Choroid plexus epithelial cell (primary cell): ENCODE measurements around the gene TRIM26.
A peak's percentile ranks its signal among the peaks of the same experiment; 100 is the strongest.

ENCODE experiments used
- DNase-seq: peaks from one replicate; pipeline ENCODE4 v3.0.0-alpha.2; 2010; ENCODE audit warnings: low read depth
- H3K4me3 ChIP-seq: 2 replicates; pipeline ENCODE4 v1.5.1; 2011; ENCODE audit warnings: low read depth, mild to moderate bottlenecking, control low read depth, low read length, moderate library complexity
- TF ChIP-seq, protein P1 (sequence below): conservative IDR thresholded peaks from 2 replicates; pipeline ENCODE4 v1.5.1; 2011; ENCODE audit warnings: low read depth, mild to moderate bottlenecking, control low read depth, inconsistent platforms, low read length, moderate library complexity

Gene TRIM26

DNA sequence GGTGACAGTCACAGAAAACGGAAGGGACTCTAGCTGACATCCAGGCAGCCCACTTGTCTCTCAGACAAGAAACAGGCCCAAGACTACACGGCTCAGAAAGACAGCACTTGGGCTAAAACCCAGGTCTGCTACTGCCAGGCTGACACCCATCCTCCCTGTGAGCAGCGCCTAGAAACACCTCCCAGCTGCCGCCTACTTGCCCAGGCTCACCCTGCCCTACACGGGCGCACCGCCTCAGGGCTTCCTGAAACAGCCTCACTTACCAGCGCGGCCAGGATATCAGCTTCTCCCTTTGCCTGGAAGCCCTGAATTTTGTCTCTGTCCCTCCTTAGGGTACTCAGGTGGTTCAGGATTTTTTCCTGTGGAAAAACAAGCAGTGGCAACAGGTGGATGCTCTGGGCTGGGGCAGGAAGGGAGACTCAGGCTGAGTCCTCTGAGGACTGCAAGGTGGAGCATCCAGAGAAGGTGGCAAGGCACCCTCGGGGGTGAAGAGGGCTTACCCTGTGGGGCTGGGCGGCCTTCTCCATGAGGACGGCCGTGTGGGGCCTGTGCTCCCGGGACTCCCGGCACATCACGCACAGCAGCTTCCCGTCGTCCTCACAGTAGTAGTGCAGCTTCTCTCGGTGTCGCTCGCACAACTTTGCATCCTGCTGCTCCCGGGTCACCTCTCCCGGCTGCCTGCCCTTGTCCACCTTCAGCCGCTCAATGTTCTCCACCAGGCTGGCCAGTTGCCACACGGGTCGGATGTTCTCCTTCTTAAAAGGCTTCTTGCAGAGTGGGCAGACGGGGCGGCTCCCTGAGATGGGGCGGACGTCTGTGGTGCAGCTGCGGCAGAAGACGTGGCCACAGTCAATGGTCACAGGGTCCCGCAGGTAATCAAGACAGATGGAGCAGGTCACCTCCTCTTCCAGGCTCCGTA lies 14.8 kb downstream of the TRIM26 start:
- no peak overlapping the region for H3K4me3 ChIP-seq
- no peak for DNase-seq
- TF ChIP-seq, protein P1, sequence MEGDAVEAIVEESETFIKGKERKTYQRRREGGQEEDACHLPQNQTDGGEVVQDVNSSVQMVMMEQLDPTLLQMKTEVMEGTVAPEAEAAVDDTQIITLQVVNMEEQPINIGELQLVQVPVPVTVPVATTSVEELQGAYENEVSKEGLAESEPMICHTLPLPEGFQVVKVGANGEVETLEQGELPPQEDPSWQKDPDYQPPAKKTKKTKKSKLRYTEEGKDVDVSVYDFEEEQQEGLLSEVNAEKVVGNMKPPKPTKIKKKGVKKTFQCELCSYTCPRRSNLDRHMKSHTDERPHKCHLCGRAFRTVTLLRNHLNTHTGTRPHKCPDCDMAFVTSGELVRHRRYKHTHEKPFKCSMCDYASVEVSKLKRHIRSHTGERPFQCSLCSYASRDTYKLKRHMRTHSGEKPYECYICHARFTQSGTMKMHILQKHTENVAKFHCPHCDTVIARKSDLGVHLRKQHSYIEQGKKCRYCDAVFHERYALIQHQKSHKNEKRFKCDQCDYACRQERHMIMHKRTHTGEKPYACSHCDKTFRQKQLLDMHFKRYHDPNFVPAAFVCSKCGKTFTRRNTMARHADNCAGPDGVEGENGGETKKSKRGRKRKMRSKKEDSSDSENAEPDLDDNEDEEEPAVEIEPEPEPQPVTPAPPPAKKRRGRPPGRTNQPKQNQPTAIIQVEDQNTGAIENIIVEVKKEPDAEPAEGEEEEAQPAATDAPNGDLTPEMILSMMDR, result no peak

DNA sequence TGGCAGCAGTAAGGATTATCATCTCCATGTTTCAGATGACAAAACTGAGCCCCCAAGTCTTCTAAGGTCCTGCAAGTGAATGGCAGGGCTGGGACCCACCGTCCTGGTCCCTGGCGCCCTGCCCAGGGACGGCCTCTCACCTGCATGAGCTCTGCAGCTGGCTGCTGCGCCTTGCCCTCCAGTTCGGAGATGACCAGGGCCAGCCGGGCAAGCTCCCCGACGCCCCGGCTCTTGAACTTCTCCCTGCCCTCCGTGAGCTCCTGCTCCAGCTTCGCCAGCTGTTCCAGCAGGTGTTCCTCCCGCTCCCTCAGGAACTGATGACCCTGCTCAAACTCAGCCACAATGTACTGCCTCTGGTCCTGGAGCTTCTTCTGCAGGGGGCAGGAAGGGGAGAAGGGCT lies 16.8 kb downstream of the TRIM26 start:
- TF ChIP-seq, protein P1, result no peak
- no peak overlapping the region for H3K4me3 ChIP-seq
- DNase-seq, result no peak

DNA sequence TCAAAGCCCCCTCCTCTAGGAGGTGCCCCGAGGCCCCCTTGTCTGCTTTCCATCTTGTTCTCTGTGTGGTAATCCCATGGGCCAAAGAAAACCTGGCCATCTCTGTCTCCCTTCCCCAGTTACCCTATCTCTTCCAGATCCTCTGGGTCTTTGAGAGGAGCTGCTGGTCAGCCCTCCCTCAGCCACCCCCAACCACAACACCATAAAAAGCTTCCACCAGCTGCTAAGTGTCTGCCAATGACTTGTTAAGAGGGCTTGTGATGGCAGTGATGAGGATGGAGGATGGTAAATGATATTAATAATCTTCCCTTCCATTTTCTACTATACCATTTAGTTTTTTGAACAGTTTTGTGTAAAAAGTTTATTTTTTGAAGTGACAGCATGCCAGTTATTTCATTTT lies 17.3 kb downstream of the TRIM26 start:
- no peak overlapping the region for H3K4me3 ChIP-seq
- DNase-seq, result no peak
- TF ChIP-seq, protein P1, result no peak

DNA sequence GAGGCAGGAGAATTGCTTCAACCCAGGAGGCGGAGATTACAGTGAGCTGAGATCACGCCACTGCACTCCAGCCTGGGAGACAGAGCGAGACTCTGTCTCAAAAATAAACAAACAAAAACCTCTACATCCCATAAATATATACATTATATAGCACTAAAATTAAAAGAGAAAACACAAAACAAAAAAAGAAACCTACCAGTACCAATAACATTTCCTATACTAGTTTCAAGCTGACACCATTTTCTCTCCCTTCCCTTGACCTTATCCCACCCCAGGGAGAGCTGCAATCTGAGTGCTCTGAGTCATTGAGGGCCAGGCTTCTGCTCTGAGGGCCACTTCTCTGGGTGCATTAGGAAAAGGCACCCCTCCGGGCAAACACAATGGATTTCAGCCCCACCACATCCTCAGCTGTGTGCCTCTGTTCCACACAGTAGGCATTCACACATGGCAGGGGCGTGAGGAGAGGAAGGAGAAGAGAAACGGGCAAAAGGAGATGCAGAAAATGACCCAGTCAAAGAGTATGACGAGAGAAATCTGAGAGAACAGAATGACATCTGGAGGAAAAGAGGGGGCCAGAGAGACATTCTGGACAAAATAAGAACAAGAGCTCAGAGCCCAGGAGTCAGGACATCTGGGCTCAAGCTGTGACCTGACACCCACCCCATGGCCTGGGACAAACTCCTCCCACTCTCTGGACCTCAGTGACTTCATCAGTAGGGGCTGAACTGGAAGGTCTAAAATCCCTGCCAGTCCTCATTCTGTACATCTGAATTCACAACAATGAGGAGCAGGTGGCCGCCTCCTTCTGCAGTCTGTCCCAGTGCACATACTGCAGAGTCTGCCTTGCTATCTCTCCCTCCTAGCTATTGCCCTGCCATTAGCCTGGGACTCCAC lies 18.2 kb downstream of the TRIM26 start:
- TF ChIP-seq, protein P1, result no peak
- peak; percentile 40 for DNase-seq
- H3K4me3 ChIP-seq, result no peak overlapping the region

DNA sequence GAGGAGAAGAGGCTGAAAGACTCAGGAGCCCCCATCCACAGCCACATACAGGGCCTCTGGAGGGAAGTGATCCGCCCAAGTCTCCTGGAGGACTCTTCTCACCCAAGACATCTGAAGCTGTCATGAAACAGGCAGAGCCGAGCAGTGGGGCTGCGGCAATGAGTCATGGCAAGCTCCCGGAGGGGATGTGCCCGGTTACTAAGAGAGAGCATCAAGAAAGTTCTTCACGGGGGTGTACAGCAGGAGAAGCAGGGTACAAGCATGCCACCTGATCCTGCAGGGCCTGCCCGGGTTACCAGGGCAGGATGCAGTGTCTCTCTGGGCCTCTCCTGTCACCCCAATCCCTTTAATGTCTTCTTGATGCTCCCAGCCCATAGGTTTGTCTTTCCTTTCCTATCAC lies 21.1 kb downstream of the TRIM26 start:
- TF ChIP-seq, protein P1, result no peak
- peak; percentile 47 for DNase-seq
- no peak overlapping the region for H3K4me3 ChIP-seq

DNA sequence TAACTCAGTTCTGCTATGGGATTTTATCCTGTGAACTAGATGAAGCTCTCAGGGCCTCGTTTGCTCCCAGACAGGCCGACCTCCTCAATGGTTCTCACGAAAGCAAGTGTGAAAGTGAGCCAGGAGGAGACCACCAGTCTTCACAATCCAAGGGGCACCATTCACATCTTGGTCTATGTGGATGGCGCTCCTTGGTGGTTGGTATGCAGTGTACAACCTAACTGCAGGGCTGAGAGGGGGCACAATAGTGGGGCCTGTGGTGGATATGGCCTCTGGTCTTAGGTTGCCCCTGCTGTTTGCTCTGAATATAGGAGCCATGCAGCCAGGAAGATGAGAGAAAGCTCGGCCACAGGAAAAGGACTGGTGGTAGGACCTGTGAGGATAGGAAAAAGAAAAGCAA lies 24.7 kb downstream of the TRIM26 start:
- TF ChIP-seq, protein P1, result no peak
- no peak overlapping the region for H3K4me3 ChIP-seq
- no peak for DNase-seq
